ENCODE results near the gene ERI2. TPM values are rescaled to one million over a fixed set of nuclear protein-coding genes. Genes with fewer than 3 reads are reported as not detected.
"Not testable (repeated sequence)": the region's sequence is repeated elsewhere in the genome, so short reads cannot be mapped to it uniquely, and the experiment has no call there.

Gene ERI2
- total RNA-seq, 1 donor from 2014 or later = 7.1 TPM

DNA sequence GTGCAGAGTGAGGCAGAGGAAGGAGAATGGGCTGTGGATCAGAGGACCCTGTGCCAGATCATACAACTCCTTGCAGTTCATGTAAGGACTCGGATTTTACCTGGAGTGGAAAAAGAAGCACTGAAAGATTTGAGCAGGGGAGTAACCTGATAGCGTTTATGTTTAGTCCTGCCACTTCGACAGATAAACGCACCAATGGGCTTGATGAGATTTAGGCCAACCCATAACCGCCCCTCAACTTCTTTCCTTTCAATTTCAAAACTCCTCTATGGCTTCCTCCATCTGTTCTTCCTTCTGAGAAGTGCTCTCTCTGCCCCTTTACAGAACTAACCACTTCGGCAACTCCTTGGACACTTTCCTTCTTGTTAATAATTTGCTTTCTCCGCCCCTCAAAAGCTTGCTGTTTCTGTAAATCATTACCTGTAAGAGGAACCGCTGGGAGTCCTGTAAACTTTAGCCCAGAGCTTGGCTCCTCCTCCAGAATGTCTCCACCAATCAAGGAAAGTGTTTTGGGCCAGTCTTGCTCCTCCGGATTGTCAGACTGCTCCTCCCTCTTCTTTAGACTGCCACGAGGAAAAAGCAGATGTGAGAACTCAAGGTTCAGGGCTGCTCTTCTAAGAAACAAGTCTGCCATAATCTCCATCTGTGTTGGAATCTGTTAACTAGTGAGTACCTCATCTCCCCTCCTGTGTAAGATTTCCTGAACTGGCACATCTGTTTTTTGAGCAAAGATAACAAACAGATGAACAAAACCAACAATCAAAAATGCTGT lies 42.6 kb downstream of the ERI2 start, which contains the start of gene ACSM3:
Gene ACSM3 (plus strand): TSS at position 554 of the 772 bp plus-strand sequence. CDS start 6,021 bp downstream, outside the sequence.
- no peak for DNase-seq (ENCODE audit: low spot score)

DNA sequence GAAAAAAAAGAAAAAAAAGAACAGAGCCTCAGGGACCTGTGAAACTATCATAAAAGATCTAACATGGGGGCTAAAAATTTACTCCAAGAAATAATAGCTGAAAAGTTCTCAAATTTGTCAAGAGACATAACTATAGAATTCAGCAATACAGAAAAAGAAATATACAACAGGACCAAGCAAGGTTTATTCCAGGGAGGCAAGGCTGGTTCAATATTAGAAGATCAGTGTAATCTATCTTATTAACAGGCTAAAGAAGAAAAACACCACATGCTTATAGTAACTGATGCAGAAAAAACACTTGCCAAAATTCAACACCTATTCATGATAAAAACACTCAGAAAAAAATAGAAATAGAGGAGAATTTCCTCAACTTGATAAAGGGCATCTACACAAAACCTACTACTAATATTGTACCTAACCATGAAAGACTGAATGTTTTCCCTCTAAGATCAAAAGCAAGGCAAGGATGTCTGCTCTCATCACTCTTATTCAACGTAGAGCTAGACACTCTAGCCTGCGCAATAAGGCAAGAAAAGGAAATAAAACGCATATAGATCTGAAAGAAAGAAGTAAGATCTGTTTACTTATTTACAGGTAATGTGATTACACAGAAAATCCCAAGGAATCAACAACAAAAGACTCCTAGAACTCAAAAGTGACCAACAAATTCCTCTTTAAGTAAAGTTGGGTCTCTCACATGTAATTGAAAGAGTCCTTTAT lies 43.7 kb downstream of the ERI2 start:
- Mint-ChIP-seq H3K27me3 (ENCODE audit: unreplicated experiment) (no peaks in the 10 kb centered on the region), H3K27ac (ENCODE audit: unreplicated experiment) (no peak overlapping the region), H3K4me3 (ENCODE audit: unreplicated experiment) (no peak overlapping the region), H3K9me3 (ENCODE audit: unreplicated experiment) (no peaks in the 10 kb centered on the region), H3K36me3 (ENCODE audit: low read depth, unreplicated experiment) (no peaks in the 10 kb centered on the region), H3K4me1 (ENCODE audit: unreplicated experiment) (peaks cover 5% of the 10 kb centered on the region)
- TF ChIP-seq, protein P1, sequence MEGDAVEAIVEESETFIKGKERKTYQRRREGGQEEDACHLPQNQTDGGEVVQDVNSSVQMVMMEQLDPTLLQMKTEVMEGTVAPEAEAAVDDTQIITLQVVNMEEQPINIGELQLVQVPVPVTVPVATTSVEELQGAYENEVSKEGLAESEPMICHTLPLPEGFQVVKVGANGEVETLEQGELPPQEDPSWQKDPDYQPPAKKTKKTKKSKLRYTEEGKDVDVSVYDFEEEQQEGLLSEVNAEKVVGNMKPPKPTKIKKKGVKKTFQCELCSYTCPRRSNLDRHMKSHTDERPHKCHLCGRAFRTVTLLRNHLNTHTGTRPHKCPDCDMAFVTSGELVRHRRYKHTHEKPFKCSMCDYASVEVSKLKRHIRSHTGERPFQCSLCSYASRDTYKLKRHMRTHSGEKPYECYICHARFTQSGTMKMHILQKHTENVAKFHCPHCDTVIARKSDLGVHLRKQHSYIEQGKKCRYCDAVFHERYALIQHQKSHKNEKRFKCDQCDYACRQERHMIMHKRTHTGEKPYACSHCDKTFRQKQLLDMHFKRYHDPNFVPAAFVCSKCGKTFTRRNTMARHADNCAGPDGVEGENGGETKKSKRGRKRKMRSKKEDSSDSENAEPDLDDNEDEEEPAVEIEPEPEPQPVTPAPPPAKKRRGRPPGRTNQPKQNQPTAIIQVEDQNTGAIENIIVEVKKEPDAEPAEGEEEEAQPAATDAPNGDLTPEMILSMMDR (IDR thresholded peaks at IDR 0.05; ENCODE audit: unreplicated experiment) = no peak
- DNase-seq (ENCODE audit: low spot score) = no peak

More for the DNA sequence above, 42.6 kb downstream of the ERI2 start, which contains the start of gene ACSM3:
- H3K27me3 Mint-ChIP-seq (ENCODE audit: unreplicated experiment) = no peaks in the 10 kb centered on the region
- no peak within 1 kb of the TSS for H3K27ac Mint-ChIP-seq (ENCODE audit: unreplicated experiment)
- no peaks in the 10 kb centered on the region for H3K36me3 Mint-ChIP-seq (ENCODE audit: low read depth, unreplicated experiment)
- TF ChIP-seq, protein P1 (IDR thresholded peaks at IDR 0.05; ENCODE audit: unreplicated experiment) = no peak
- H3K9me3 Mint-ChIP-seq (ENCODE audit: unreplicated experiment) = no peaks in the 10 kb centered on the region
- H3K4me1 Mint-ChIP-seq (ENCODE audit: unreplicated experiment) = peaks cover 5% of the 10 kb centered on the region
- no peak within 1 kb of the TSS for H3K4me3 Mint-ChIP-seq (ENCODE audit: unreplicated experiment)

DNA sequence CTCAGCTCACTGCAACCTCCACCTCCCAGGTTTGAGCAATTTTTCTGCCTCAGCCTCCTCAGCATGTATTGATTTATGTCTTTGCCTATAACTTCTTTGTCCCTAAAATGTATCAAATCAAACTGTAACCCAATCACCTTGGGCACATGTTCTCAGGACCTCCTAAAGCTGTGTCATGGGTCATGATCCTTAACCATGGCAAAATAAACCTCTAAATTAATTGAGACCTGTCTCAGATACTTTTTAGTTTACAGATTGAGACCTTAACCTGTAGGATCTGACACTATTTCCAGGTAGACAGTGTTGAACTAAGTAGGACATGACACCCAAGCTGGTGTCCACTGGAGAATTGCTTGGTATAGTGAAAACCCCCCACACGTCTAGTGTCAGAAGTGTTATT lies 45.1 kb downstream of the ERI2 start:
- Mint-ChIP-seq H3K27me3 (ENCODE audit: unreplicated experiment) (no peaks in the 10 kb centered on the region), H3K9me3 (ENCODE audit: unreplicated experiment) (no peaks in the 10 kb centered on the region), H3K36me3 (ENCODE audit: low read depth, unreplicated experiment) (no peaks in the 10 kb centered on the region), H3K4me3 (ENCODE audit: unreplicated experiment) (no peak overlapping the region), H3K4me1 (ENCODE audit: unreplicated experiment) (peaks cover 5% of the 10 kb centered on the region), H3K27ac (ENCODE audit: unreplicated experiment) (no peak overlapping the region)
- TF ChIP-seq, protein P1 (IDR thresholded peaks at IDR 0.05; ENCODE audit: unreplicated experiment) = no peak
- DNase-seq (ENCODE audit: low spot score) = no peak

DNA sequence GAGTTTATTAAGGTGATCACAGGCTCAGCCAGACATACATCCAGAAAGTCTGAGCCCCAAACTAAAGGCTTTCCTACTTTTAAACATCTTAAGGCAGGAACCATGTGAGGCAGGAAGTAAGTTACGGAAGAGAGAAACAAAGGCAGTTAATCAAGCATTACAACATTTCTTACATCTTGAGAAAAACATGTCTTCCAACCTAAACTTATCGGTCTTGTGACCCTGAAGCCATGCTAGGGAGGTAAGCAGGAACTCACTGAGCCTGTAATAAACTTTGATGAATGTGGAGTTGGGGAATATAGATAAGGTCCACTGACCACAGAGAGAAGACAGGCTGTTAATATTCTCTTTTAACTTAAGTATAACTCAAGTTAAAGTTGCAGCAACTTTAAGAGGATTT lies 45.9 kb downstream of the ERI2 start:
- H3K27ac Mint-ChIP-seq (ENCODE audit: unreplicated experiment) = no peak overlapping the region
- H3K9me3 Mint-ChIP-seq (ENCODE audit: unreplicated experiment) = no peaks in the 10 kb centered on the region
- no peak overlapping the region for H3K4me3 Mint-ChIP-seq (ENCODE audit: unreplicated experiment)
- DNase-seq (ENCODE audit: low spot score) = no peak
- H3K36me3 Mint-ChIP-seq (ENCODE audit: low read depth, unreplicated experiment) = no peaks in the 10 kb centered on the region
- TF ChIP-seq, protein P1 (IDR thresholded peaks at IDR 0.05; ENCODE audit: unreplicated experiment) = no peak
- peaks cover 5% of the 10 kb centered on the region for H3K4me1 Mint-ChIP-seq (ENCODE audit: unreplicated experiment)
- no peaks in the 10 kb centered on the region for H3K27me3 Mint-ChIP-seq (ENCODE audit: unreplicated experiment)

DNA sequence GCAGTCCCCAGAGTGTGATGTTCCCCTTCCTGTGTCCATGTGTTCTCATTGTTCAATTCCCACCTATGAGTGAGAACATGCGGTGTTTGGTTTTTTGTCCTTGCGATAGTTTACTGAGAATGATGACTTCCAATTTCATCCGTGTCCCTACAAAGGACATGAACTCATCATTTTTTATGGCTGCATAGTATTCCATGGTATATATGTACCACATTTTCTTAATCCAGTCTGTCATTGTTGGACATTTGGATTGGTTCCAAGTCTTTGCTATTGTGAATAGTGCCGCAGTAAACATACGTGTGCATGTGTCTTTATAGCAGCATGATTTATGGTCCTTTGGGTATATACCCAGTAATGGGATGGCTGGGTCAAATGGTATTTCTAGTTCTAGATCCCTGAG lies 50.5 kb downstream of the ERI2 start:
- not testable (repeated sequence) for H3K27ac Mint-ChIP-seq (ENCODE audit: unreplicated experiment); DNase-seq (ENCODE audit: low spot score); H3K36me3 Mint-ChIP-seq (ENCODE audit: low read depth, unreplicated experiment); H3K4me1 Mint-ChIP-seq (ENCODE audit: unreplicated experiment); H3K27me3 Mint-ChIP-seq (ENCODE audit: unreplicated experiment); H3K4me3 Mint-ChIP-seq (ENCODE audit: unreplicated experiment); H3K9me3 Mint-ChIP-seq (ENCODE audit: unreplicated experiment)
